ENCODE data around the gene PFKFB4.

Gene PFKFB4

GRCh38 chr3:48588230-48588629 is 31.6 kb upstream of the PFKFB4 start:
- WGBS (ENCODE audit: extremely low coverage, insufficient coverage, insufficient read length), result no CpG with 5 or more reads among the region's 15 CpGs
- no peak overlapping the region for H2BK5ac ChIP-seq (ENCODE audit: low read depth, low read length, poor library complexity)
- no peak overlapping the region for H2AFZ ChIP-seq (ENCODE audit: insufficient read depth, low read length, poor library complexity)
- H3K18ac ChIP-seq (ENCODE audit: low read length), result no peak overlapping the region
- H3K79me1 ChIP-seq (ENCODE audit: low read length), result no peaks in the 10 kb centered on the region
- peaks cover 63 to 73% of the 10 kb centered on the region in 2 experiments for H3K36me3 ChIP-seq (ENCODE audit: control insufficient read depth in 1 of 2, insufficient read depth in 2 of 2, low read length in 2 of 2)
- H3K27ac ChIP-seq (ENCODE audit: low read depth, low read length), result no peak overlapping the region
- no peak for DNase-seq
- no peaks in the 10 kb centered on the region for H3K27me3 ChIP-seq (ENCODE audit: insufficient read depth, low read length)
- H3K23ac ChIP-seq (ENCODE audit: low read length), result no peak overlapping the region
- H3K9ac ChIP-seq (ENCODE audit: low read length), result no peak overlapping the region
- no peaks in the 10 kb centered on the region for H3K79me2 ChIP-seq (ENCODE audit: control insufficient read depth, insufficient read depth, low read length, poor library complexity)
- no peak overlapping the region for H3K4ac ChIP-seq (ENCODE audit: low read depth, low read length)
- H3K4me2 ChIP-seq (ENCODE audit: low read length), result no peak overlapping the region
- no peak overlapping the region for H3K14ac ChIP-seq (ENCODE audit: low read length)
- H2BK120ac ChIP-seq (ENCODE audit: insufficient read depth, low read length, poor library complexity), result no peak overlapping the region
- no peak overlapping the region for H2AK5ac ChIP-seq (ENCODE audit: low read length)
- no peak overlapping the region for H4K8ac ChIP-seq (ENCODE audit: low read depth, low read length)
- no peak overlapping the region for H3K4me3 ChIP-seq (ENCODE audit: low read depth, low read length)
- H3K9me3 ChIP-seq (ENCODE audit: insufficient read depth, low read depth, low read length), result peaks cover 4% of the 10 kb centered on the region
- no peak overlapping the region for H4K12ac ChIP-seq (ENCODE audit: low read depth, low read length)
- no peak overlapping the region for H4K91ac ChIP-seq (ENCODE audit: low read depth, low read length)
- peaks cover 0 to 3% of the 10 kb centered on the region in 2 experiments for H3K4me1 ChIP-seq (ENCODE audit: control insufficient read depth in 1 of 2, insufficient read depth in 2 of 2, low read length in 2 of 2)
- H2BK12ac ChIP-seq (ENCODE audit: low read length), result no peak overlapping the region

GRCh38 chr3:48587686-48588085 is 31.1 kb upstream of the PFKFB4 start:
- Histone ChIP-seq H3K18ac (ENCODE audit: low read length) (no peak overlapping the region), H3K4ac (ENCODE audit: low read depth, low read length) (no peak overlapping the region), H3K14ac (ENCODE audit: low read length) (no peak overlapping the region), H2AFZ (ENCODE audit: insufficient read depth, low read length, poor library complexity) (no peak overlapping the region), H2BK5ac (ENCODE audit: low read depth, low read length, poor library complexity) (no peak overlapping the region), H4K12ac (ENCODE audit: low read depth, low read length) (no peak overlapping the region), H2BK12ac (ENCODE audit: low read length) (no peak overlapping the region), H3K23ac (ENCODE audit: low read length) (no peak overlapping the region), H3K27ac (ENCODE audit: low read depth, low read length) (no peak overlapping the region), H3K27me3 (ENCODE audit: insufficient read depth, low read length) (no peaks in the 10 kb centered on the region), H3K4me1 (ENCODE audit: control insufficient read depth in 1 of 2, insufficient read depth in 2 of 2, low read length in 2 of 2) (peaks cover 0 to 3% of the 10 kb centered on the region in 2 experiments), H3K79me1 (ENCODE audit: low read length) (no peaks in the 10 kb centered on the region), H4K91ac (ENCODE audit: low read depth, low read length) (no peak overlapping the region), H2BK120ac (ENCODE audit: insufficient read depth, low read length, poor library complexity) (no peak overlapping the region), H3K4me2 (ENCODE audit: low read length) (no peak overlapping the region), H2AK5ac (ENCODE audit: low read length) (no peak overlapping the region), H3K36me3 (ENCODE audit: control insufficient read depth in 1 of 2, insufficient read depth in 2 of 2, low read length in 2 of 2) (peaks cover 65 to 75% of the 10 kb centered on the region in 2 experiments), H4K8ac (ENCODE audit: low read depth, low read length) (no peak overlapping the region), H3K4me3 (ENCODE audit: low read depth, low read length) (no peak overlapping the region), H3K79me2 (ENCODE audit: control insufficient read depth, insufficient read depth, low read length, poor library complexity) (no peaks in the 10 kb centered on the region), H3K9me3 (ENCODE audit: insufficient read depth, low read depth, low read length) (peaks cover 4% of the 10 kb centered on the region), H3K9ac (ENCODE audit: low read length) (no peak overlapping the region)
- no CpG with 5 or more reads among the region's 11 CpGs for WGBS (ENCODE audit: extremely low coverage, insufficient coverage, insufficient read length)
- DNase-seq, result no peak

- Histone ChIP-seq H3K14ac (ENCODE audit: low read length) (no peak overlapping the region), H3K79me1 (ENCODE audit: low read length) (no peaks in the 10 kb centered on the region), H3K18ac (ENCODE audit: low read length) (no peak overlapping the region), H4K91ac (ENCODE audit: low read depth, low read length) (no peak overlapping the region), H3K4me3 (ENCODE audit: low read depth, low read length) (no peak overlapping the region), H2AK5ac (ENCODE audit: low read length) (no peak overlapping the region), H3K27me3 (ENCODE audit: insufficient read depth, low read length) (no peaks in the 10 kb centered on the region), H2AFZ (ENCODE audit: insufficient read depth, low read length, poor library complexity) (no peak overlapping the region), H3K4me2 (ENCODE audit: low read length) (no peak overlapping the region), H2BK120ac (ENCODE audit: insufficient read depth, low read length, poor library complexity) (no peak overlapping the region), H3K9ac (ENCODE audit: low read length) (no peak overlapping the region), H3K23ac (ENCODE audit: low read length) (no peak overlapping the region), H2BK12ac (ENCODE audit: low read length) (no peak overlapping the region), H3K36me3 (ENCODE audit: control insufficient read depth in 1 of 2, insufficient read depth in 2 of 2, low read length in 2 of 2) (peaks cover 59 to 76% of the 10 kb centered on the region in 2 experiments), H3K9me3 (ENCODE audit: insufficient read depth, low read depth, low read length) (peaks cover 4% of the 10 kb centered on the region), H3K4ac (ENCODE audit: low read depth, low read length) (no peak overlapping the region), H3K27ac (ENCODE audit: low read depth, low read length) (no peak overlapping the region), H4K12ac (ENCODE audit: low read depth, low read length) (no peak overlapping the region), H4K8ac (ENCODE audit: low read depth, low read length) (no peak overlapping the region), H3K79me2 (ENCODE audit: control insufficient read depth, insufficient read depth, low read length, poor library complexity) (no peaks in the 10 kb centered on the region), H2BK5ac (ENCODE audit: low read depth, low read length, poor library complexity) (no peak overlapping the region), H3K4me1 (ENCODE audit: control insufficient read depth in 1 of 2, insufficient read depth in 2 of 2, low read length in 2 of 2) (no peaks in the 10 kb centered on the region)
- no peak for DNase-seq
- WGBS (ENCODE audit: extremely low coverage, insufficient coverage, insufficient read length), result no CpG with 5 or more reads among the region's 8 CpGs
These were observed 28.8 kb upstream of the PFKFB4 start for GRCh38 chr3:48585411-48585810.

- H3K27ac ChIP-seq (ENCODE audit: low read depth, low read length), result no peak overlapping the region
- no peak overlapping the region for H2BK12ac ChIP-seq (ENCODE audit: low read length)
- H3K4ac ChIP-seq (ENCODE audit: low read depth, low read length), result no peak overlapping the region
- H4K8ac ChIP-seq (ENCODE audit: low read depth, low read length), result no peak overlapping the region
- H3K36me3 ChIP-seq (ENCODE audit: control insufficient read depth in 1 of 2, insufficient read depth in 2 of 2, low read length in 2 of 2), result peaks cover 63 to 76% of the 10 kb centered on the region in 2 experiments
- H3K27me3 ChIP-seq (ENCODE audit: insufficient read depth, low read length), result no peaks in the 10 kb centered on the region
- H3K79me1 ChIP-seq (ENCODE audit: low read length), result no peaks in the 10 kb centered on the region
- H4K91ac ChIP-seq (ENCODE audit: low read depth, low read length), result no peak overlapping the region
- H3K4me1 ChIP-seq (ENCODE audit: control insufficient read depth in 1 of 2, insufficient read depth in 2 of 2, low read length in 2 of 2), result no peaks in the 10 kb centered on the region
- no CpG with 5 or more reads among the region's 9 CpGs for WGBS (ENCODE audit: extremely low coverage, insufficient coverage, insufficient read length)
- no peak for DNase-seq
- H3K9ac ChIP-seq (ENCODE audit: low read length), result no peak overlapping the region
- H3K4me3 ChIP-seq (ENCODE audit: low read depth, low read length), result no peak overlapping the region
- H3K14ac ChIP-seq (ENCODE audit: low read length), result no peak overlapping the region
- H3K79me2 ChIP-seq (ENCODE audit: control insufficient read depth, insufficient read depth, low read length, poor library complexity), result no peaks in the 10 kb centered on the region
- no peak overlapping the region for H3K18ac ChIP-seq (ENCODE audit: low read length)
- no peak overlapping the region for H3K4me2 ChIP-seq (ENCODE audit: low read length)
- peaks cover 4% of the 10 kb centered on the region for H3K9me3 ChIP-seq (ENCODE audit: insufficient read depth, low read depth, low read length)
- H2BK5ac ChIP-seq (ENCODE audit: low read depth, low read length, poor library complexity), result no peak overlapping the region
- H3K23ac ChIP-seq (ENCODE audit: low read length), result no peak overlapping the region
- no peak overlapping the region for H4K12ac ChIP-seq (ENCODE audit: low read depth, low read length)
- H2AK5ac ChIP-seq (ENCODE audit: low read length), result no peak overlapping the region
- H2BK120ac ChIP-seq (ENCODE audit: insufficient read depth, low read length, poor library complexity), result no peak overlapping the region
- no peak overlapping the region for H2AFZ ChIP-seq (ENCODE audit: insufficient read depth, low read length, poor library complexity)
These were observed 28.2 kb upstream of the PFKFB4 start for GRCh38 chr3:48584836-48585235.

All from trophoblast cell (in vitro differentiated cells and primary cell).